WERI-Rb-1 (cell line): ENCODE results near the gene FUS.

ENCODE experiments used
- DNase-seq: peaks from one replicate; pipeline ENCODE4 v3.0.0-alpha.2; 2020
- H3K27ac ChIP-seq: fragments of 250-450 bp; sonication (Bioruptor Pico); 2 replicates; pipeline ENCODE4 v1.5.1; 2020; ENCODE audit warnings: mild to moderate bottlenecking, moderate library complexity
- H3K27me3 ChIP-seq: fragments of 250-450 bp; sonication (Bioruptor Pico); 2 replicates; pipeline ENCODE4 v1.5.1; 2021; ENCODE audit warnings: mild to moderate bottlenecking, low read depth, moderate library complexity; ENCODE audit not compliant: insufficient read depth, severe bottlenecking
- H3K36me3 ChIP-seq: fragments of 250-450 bp; sonication (Bioruptor Pico); 2 replicates; pipeline ENCODE4 v1.5.1; 2020; ENCODE audit warnings: mild to moderate bottlenecking, moderate library complexity
- H3K4me3 ChIP-seq: 2 replicates; pipeline ENCODE4 v1.5.1; 2011; ENCODE audit warnings: low read depth, mild to moderate bottlenecking, control low read depth, low read length
- H3K9me3 ChIP-seq: fragments of 250-450 bp; sonication (Bioruptor Pico); 2 replicates; pipeline ENCODE4 v1.5.1; 2021; ENCODE audit warnings: mild to moderate bottlenecking, moderate library complexity; ENCODE audit not compliant: severe bottlenecking
- CTCF ChIP-seq: IDR thresholded peaks from 2 replicates; pipeline ENCODE4 v1.5.1; 2011; ENCODE audit warnings: low read depth, mild to moderate bottlenecking, control low read depth, inconsistent platforms, low read length

FUS gene

GRCh38 chr16:31132303-31132979, 47.5 kb upstream of the FUS start:
- Histone ChIP-seq H3K9me3 (no peaks in the 10 kb centered on the region), H3K27ac (no peak overlapping the region), H3K4me3 (no peak overlapping the region), H3K27me3 (no peaks in the 10 kb centered on the region), H3K36me3 (peaks cover 43% of the 10 kb centered on the region)
- no peak for DNase-seq
- TF ChIP-seq CTCF = no peak

GRCh38 chr16:31133046-31133501, 46.9 kb upstream of the FUS start:
- TF ChIP-seq CTCF = no peak
- DNase-seq = no peak
- Histone ChIP-seq H3K4me3 (no peak overlapping the region), H3K36me3 (peaks cover 39% of the 10 kb centered on the region), H3K27ac (no peak overlapping the region), H3K27me3 (no peaks in the 10 kb centered on the region), H3K9me3 (no peaks in the 10 kb centered on the region)

- Histone ChIP-seq H3K27ac (no peak overlapping the region), H3K9me3 (no peaks in the 10 kb centered on the region), H3K4me3 (no peak overlapping the region), H3K27me3 (no peaks in the 10 kb centered on the region), H3K36me3 (peaks cover 31% of the 10 kb centered on the region)
- no peak for DNase-seq
- no peak for TF ChIP-seq CTCF
Observed at GRCh38 chr16:31134091-31134571, 45.8 kb upstream of the FUS start.

GRCh38 chr16:31134625-31135534, 45.1 kb upstream of the FUS start:
- Histone ChIP-seq H3K27ac (peak overlapping the region; percentile 56), H3K9me3 (no peaks in the 10 kb centered on the region), H3K4me3 (peak overlapping the region; percentile 55), H3K27me3 (no peaks in the 10 kb centered on the region), H3K36me3 (peaks cover 26% of the 10 kb centered on the region)
- peak; percentile 63 for DNase-seq
- TF ChIP-seq CTCF = no peak

- Histone ChIP-seq H3K4me3 (peak within 1 kb of the TSS; percentile 55), H3K27ac (peak within 1 kb of the TSS; percentile 56)
Observed at GRCh38 chr16:31135535-31136286, 44.2 kb upstream of the FUS start, which contains the start of gene PRSS8. PRSS8 (minus strand) TSS chr16:31135727; CDS start chr16:31135498, 229 bp downstream.

More at GRCh38 chr16:31135535-31136286, 44.2 kb upstream of the FUS start, which contains the start of gene PRSS8:
- DNase-seq = peak; percentile 76
- no peak for TF ChIP-seq CTCF
- H3K9me3 ChIP-seq = no peaks in the 10 kb centered on the region
- H3K36me3 ChIP-seq = peaks cover 22% of the 10 kb centered on the region
- H3K27me3 ChIP-seq = no peaks in the 10 kb centered on the region
